ENCODE data around the gene PRKAR1B. TPM values are rescaled to one million over a fixed set of nuclear protein-coding genes. Genes with fewer than 3 reads are reported as not detected.

Gene PRKAR1B
- total and polyA plus RNA-seq, 10 of the 15 experiments (the other 5 are each of a cell fraction or from before 2014, with no cell fraction given) = 1.4 to 45.6 (median 19.3) TPM

DNA sequence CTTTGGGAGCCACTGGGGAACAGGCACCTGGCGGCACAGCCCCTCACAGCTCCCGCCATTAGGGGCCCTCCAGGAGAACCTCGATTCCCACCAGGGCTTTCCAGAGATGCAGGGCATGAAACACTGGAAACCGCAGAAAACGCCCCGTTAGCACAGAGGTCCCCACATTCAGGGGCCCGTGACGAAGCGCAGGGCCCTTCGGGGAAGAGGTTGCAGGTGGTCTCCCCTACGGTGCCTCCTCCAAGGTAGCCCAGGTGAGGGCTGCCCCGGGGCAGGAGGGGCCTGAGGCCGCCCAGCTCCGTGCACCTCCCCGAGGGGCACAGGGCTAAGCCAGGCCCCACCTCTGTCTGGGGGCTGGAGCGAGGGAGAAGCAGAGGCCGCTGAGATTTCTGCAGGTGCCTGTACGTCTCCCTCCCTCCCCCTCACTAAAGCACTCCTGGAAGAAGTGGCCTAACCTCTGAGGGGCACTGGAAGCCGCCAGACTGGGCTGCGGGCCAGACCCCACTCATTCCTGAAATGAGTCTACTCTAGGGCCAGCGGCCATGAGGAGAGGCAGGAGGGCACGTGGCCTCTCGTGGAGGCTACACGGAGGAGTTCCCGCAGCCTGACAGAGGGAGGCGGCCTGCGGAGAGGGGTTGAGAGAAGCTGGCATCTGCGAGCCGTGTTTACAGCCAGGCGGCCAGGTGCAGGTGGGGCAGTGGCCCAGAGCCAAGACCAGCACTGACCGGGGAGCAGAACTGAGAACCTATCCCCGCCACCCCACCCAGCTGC is 214.4 kb downstream of the PRKAR1B start (continued):
- TF ChIP-seq SMC3 (IDR thresholded peaks at IDR 0.05; ENCODE audit: borderline replicate concordance, low read length) (no peak), ZZZ3 (IDR thresholded peaks at IDR 0.05; ENCODE audit: control insufficient read depth, insufficient read length, low read depth) (no peak), POLR2A (IDR thresholded peaks at IDR 0.05; ENCODE audit: low read depth, low read length) (no peak), PAX8 (IDR thresholded peaks at IDR 0.05) (no peak), CHD4 (IDR thresholded peaks at IDR 0.05) (no peak), BACH1 (IDR thresholded peaks at IDR 0.05; ENCODE audit: borderline replicate concordance) (no peak), STAT1 (conservative IDR thresholded peaks at IDR 0.05) (no peak), ZNF24 (IDR thresholded peaks at IDR 0.05) (no peak), KDM1A (IDR thresholded peaks at IDR 0.05; ENCODE audit: borderline replicate concordance) (no peak), NR2F1 (conservative IDR thresholded peaks at IDR 0.05) (peak; percentile 40; the same call in 1 of the 2 replicates), ASH2L (IDR thresholded peaks at IDR 0.05; ENCODE audit: borderline replicate concordance, low read depth) (no peak), ZNF384 (IDR thresholded peaks at IDR 0.05; ENCODE audit: borderline replicate concordance, low read depth, low read length) (no peak), HDGF (IDR thresholded peaks at IDR 0.05) (no peak), RB1 (IDR thresholded peaks at IDR 0.05; ENCODE audit: borderline replicate concordance) (no peak), BHLHE40 (IDR thresholded peaks at IDR 0.05; ENCODE audit: borderline replicate concordance in 1 of 2, low read depth in 2 of 2, low read length in 1 of 2) (peak in 1 of 2 experiments; percentile 50; a peak in 1 of 4 replicates)
- TF ChIP-seq, protein P1, sequence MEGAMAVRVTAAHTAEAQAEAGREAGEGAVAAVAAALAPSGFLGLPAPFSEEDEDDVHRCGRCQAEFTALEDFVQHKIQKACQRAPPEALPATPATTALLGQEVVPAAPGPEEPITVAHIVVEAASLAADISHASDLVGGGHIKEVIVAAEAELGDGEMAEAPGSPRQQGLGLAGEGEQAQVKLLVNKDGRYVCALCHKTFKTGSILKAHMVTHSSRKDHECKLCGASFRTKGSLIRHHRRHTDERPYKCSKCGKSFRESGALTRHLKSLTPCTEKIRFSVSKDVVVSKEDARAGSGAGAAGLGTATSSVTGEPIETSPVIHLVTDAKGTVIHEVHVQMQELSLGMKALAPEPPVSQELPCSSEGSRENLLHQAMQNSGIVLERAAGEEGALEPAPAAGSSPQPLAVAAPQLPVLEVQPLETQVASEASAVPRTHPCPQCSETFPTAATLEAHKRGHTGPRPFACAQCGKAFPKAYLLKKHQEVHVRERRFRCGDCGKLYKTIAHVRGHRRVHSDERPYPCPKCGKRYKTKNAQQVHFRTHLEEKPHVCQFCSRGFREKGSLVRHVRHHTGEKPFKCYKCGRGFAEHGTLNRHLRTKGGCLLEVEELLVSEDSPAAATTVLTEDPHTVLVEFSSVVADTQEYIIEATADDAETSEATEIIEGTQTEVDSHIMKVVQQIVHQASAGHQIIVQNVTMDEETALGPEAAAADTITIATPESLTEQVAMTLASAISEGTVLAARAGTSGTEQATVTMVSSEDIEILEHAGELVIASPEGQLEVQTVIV (IDR thresholded peaks at IDR 0.05; ENCODE audit: borderline replicate concordance, partially characterized antibody) = no peak
- TF ChIP-seq, protein P2, sequence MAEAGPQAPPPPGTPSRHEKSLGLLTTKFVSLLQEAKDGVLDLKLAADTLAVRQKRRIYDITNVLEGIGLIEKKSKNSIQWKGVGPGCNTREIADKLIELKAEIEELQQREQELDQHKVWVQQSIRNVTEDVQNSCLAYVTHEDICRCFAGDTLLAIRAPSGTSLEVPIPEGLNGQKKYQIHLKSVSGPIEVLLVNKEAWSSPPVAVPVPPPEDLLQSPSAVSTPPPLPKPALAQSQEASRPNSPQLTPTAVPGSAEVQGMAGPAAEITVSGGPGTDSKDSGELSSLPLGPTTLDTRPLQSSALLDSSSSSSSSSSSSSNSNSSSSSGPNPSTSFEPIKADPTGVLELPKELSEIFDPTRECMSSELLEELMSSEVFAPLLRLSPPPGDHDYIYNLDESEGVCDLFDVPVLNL (IDR thresholded peaks at IDR 0.05; ENCODE audit: low read depth, low read length) = no peak

Measured in GM12878 (cell line).